Effector CD4-positive, alpha-beta T cell (primary cell): ENCODE measurements around the gene SERGEF.
"Not testable (repeated sequence)": the region's sequence is repeated elsewhere in the genome, so short reads cannot be mapped to it uniquely, and the experiment has no call there.

Source experiments
- DNase-seq: peaks from one replicate; pipeline ENCODE4 v3.0.0-alpha.2; 2020

The SERGEF gene

DNA sequence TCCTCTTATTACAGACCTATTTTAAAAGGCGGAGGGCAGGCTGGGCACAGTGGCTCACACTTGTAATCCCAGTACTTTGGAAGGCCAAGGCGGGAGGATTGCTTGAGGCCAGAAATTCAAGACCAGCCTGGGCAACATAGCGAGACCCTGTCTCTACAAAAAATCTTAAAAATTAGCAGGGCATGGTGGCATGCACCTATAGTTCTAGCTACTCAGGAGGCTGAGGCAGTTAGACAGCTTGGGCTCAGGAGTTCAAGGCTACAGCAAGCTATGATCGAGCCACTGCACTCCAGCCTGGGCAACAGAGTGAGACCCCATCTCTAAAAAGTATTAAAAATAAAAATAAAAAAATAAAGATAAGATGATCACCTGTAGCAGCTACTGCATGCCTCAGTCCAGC, 12.7 kb downstream of the SERGEF start:
- DNase-seq, result not testable (repeated sequence)

GRCh38 chr11:17992916-17993315, 19.9 kb downstream of the SERGEF start:
- no peak for DNase-seq

- peak; percentile 41 for DNase-seq
Observed at GRCh38 chr11:17991783-17992433, 20.9 kb downstream of the SERGEF start.

GRCh38 chr11:17989306-17989705, 23.5 kb downstream of the SERGEF start:
- DNase-seq, result no peak

DNA sequence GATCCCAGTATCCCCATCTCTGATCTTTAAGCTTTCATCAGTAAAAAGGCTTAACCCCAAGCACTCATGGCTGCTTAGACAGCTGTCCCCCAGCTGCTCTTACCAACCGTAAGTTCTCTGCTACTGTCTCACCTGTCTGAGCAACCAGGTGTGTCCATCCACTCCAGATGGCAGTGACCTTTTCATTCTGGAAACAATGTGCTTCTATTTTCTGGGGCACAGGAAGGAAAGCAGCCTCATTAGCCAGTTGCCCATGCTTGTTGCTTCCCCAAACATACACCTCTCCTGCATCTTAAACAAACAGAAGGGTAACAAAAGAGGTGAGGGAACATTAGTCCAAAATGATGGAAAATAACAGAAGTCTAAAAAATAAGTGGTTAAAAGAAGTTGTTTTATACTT, 24.4 kb downstream of the SERGEF start:
- no peak for DNase-seq

DNA sequence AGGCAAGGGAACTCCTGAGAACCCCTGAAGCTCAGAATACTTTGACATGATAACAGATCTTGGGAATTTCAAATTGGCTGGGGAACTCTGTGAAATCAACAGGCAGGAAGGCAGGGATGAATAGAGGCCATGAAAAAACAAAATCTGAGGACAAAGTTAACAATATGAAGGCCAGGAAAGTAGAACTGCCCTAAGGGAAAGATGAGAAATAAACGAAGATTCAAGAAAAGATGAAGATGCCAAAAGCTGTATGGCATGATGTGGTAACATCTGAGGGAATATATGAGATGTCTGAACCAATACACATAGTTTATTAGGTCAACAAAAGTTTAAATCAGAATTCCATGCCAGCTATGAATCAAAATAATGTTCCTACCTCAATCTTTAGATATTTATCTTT, 25.0 kb downstream of the SERGEF start:
- no peak for DNase-seq

DNA sequence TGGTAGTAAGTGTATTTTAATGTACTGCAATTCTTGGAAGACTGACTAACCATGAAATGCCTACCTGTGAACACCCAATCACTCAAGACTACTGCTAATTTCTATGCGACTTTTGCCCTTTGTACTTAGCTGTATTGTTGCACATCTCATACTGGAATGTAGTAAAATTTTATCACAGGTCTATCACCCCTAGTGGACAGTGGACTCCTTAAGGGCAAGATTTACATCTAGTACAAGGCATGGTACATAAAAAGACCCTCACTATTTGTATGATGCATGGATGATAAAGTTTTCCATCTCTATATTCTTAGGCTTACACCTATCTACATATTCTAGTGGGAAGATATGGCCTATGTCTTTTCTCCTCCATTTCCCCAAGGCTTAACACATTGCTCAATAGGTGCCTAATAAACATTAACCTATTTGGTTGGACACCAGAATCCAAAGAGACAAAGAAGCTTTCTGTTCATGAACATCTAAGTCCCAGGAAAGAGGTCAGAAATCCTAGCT, 26.1 kb downstream of the SERGEF start:
- no peak for DNase-seq

- DNase-seq, result no peak
Observed at GRCh38 chr11:17986007-17986710, 26.7 kb downstream of the SERGEF start.

DNA sequence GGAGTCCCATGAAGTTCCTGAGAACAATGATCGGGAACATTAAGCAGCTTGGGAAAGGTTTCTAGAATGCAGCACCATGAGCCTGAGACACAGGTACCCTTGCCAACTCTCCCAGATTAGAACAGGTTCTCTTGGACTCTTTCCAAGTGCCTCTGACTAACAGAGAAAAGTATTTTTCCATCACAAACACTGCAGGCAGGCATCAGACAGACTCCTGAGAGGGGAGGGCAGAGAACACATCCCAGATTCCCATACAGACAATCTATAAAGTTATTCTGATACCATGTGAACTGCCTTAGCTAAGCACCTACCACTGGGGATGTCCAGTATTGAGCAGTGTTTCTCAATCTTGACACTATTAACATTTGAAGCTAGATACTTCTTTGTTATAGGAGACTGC, 27.3 kb downstream of the SERGEF start:
- no peak for DNase-seq

GRCh38 chr11:17983569-17983968, 29.3 kb downstream of the SERGEF start:
- DNase-seq, result no peak

DNA sequence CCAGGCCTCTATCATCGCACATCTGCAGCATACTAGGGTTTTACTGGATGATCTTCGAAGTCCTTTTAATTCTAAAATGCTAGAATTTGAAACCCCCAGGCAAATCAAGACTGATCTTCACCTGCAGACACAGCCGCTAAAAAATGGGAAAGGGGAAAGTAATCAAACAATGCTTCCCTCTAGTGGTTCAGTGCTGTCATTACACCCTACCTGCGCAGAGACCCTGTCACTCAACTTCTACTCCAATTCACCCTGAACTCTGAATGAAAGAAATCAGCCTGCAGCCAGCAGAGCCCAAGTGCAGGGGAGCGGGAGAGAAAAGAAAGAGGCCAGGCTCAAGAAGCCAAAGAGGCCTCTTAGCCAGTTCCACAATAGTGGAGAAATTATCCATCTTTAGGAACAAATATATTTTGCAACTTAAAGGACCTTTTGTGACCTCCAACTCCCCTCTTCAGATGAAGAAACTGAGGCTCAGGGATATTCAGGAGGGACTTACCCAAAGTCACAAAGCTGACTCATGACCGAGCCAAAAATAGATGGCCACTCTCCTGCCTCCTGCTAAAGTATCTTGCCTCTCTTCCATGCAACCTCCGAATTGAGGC, 33.0 kb downstream of the SERGEF start:
- DNase-seq, result peak; percentile 3

- DNase-seq, result no peak
Observed at GRCh38 chr11:17978553-17979287, 34.1 kb downstream of the SERGEF start.

DNA sequence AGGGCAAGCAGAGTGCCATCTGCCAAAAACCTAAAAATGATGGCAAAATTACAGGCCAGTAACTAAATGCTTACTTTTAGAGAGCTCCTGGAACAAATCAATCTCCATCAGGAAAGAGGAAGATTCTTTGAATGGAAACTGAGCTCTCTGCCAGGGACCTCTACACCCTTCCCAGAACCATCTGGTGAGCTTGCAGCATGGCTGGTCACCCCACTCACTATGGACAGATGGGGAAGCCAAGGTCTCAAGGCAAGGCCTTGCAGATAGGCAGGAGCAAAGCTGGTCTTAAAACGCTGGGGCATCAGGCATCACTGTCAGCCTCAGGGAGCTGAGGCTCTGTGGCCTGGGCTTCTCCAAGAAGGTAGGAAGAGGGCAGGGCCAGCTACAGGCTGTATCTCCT, 36.2 kb downstream of the SERGEF start:
- DNase-seq, result no peak

DNA sequence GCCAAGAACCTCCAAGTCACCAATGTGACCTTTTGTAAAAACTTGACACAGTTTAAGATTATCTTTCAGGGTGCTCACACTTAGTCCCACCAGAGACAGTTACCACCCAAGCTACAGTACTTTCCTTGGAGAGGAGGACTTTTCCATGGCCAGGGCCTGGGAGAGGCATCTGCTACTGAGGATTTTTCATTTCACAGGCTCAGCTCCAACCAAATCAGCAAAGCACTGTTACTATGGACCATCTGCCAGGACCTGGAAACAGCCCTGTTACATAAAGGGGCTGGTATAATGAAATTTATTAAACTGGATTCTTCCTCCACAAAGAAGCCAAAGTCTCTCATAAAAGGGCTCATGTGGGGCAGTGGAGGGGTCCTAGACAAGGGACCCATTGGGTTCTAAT, 38.6 kb downstream of the SERGEF start:
- no peak for DNase-seq

- no peak for DNase-seq
Observed at GRCh38 chr11:17972987-17973386, 39.9 kb downstream of the SERGEF start.

GRCh38 chr11:17968206-17968605, 44.6 kb downstream of the SERGEF start:
- DNase-seq, result no peak

DNA sequence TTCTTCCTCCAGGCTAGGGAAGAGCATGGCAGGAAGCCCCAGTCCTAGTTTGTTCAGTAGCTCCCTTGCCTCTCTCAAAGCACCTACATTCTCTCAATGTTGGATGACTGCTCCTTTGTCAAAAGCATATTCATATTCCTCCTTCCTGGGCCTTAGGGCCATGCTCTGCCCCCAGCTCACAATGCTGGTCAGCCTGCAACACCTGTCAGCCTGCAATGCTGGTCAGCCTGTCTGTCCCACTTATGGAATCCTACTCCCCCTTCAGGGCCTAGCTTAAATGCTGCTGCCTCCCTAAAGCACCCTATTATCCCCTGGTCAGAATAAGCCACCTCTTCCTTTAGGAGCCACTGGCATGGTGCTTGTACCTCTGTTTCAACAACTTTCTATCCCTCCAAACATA, 45.2 kb downstream of the SERGEF start:
- no peak for DNase-seq

DNA sequence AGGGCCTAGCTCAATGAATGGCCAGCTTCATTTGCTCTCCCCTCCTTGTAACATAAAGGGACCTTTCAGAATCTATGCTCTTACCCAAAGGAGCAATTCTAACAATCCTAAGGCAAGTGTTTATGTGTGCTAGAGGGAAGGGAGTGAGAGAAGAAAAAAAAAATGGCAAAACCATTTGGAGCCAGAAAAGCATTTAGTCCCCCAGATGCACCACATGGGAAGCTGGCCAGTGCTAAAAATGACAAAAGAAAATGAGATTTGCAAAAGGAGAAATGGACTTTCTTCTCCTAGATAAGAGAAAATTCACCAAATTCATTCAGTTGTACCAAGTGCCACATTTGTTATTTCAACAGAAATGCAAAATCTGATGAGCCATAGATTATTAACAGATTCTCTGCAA, 52.8 kb downstream of the SERGEF start:
- no peak for DNase-seq

DNA sequence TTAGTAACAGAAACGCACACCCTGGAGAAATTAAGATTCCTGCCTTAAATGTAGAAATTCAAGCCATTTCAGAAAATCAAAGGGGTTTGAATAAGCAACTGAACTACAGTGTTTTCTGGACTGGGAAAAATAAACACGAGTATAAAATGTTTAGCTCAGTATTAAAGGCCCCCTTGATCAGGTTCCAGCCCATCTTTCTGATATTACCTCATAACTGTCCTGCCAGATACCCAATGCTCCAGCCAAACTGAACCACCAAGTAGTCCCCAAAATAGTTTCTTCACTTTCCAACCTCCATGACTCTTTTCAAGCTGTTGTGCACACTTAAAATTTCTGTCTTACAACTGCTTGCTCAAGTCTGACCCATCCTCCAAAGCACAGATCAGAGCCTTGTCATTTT, 54.4 kb downstream of the SERGEF start:
- DNase-seq, result no peak

GRCh38 chr11:17954395-17955252, 58.2 kb downstream of the SERGEF start:
- no peak for DNase-seq

- DNase-seq, result no peak
Observed at GRCh38 chr11:17952487-17952886, 60.4 kb downstream of the SERGEF start.

- DNase-seq, result no peak
Observed at GRCh38 chr11:17951685-17952388, 61.0 kb downstream of the SERGEF start.
